Stimulated activated CD4-positive, alpha-beta T cell treated with anti-CD3 and anti-CD28 coated beads, Interleukin-2, amount 100 ng/mL, for 4 hours (primary cell): ENCODE results near the gene TCIRG1.

Source experiments
- DNase-seq: peaks from one replicate; pipeline ENCODE4 v3.0.0-alpha.2; 2020; ENCODE audit warnings: low read depth

The TCIRG1 gene

GRCh38 chr11:68017980-68018729, 20.7 kb upstream of the TCIRG1 start:
- no peak for DNase-seq

GRCh38 chr11:68018730-68019190, 20.1 kb upstream of the TCIRG1 start:
- DNase-seq: no peak

GRCh38 chr11:68019486-68019885, 19.3 kb upstream of the TCIRG1 start:
- DNase-seq: no peak

GRCh38 chr11:68020575-68020974, 18.2 kb upstream of the TCIRG1 start:
- DNase-seq: no peak

- no peak for DNase-seq
Measured at GRCh38 chr11:68021167-68021787, 17.5 kb upstream of the TCIRG1 start.

- no peak for DNase-seq
Measured at GRCh38 chr11:68022531-68022930, 16.3 kb upstream of the TCIRG1 start.

- no peak for DNase-seq
Measured at GRCh38 chr11:68024508-68024907, 14.3 kb upstream of the TCIRG1 start.

GRCh38 chr11:68025047-68025446, 13.8 kb upstream of the TCIRG1 start:
- DNase-seq: no peak

GRCh38 chr11:68026391-68027105, 12.3 kb upstream of the TCIRG1 start:
- no peak for DNase-seq

- DNase-seq: no peak
Measured at GRCh38 chr11:68027667-68028066, 11.2 kb upstream of the TCIRG1 start.

- no peak for DNase-seq
Measured at GRCh38 chr11:68028802-68029545, 9.9 kb upstream of the TCIRG1 start.

- peak; percentile 97 for DNase-seq
Measured at GRCh38 chr11:68030318-68031143, 8.3 kb upstream of the TCIRG1 start, which contains the start of gene NDUFS8. Gene NDUFS8, plus strand, starts transcription at chr11:68030681. Its CDS starts 1,471 bp downstream, at chr11:68032152.

- DNase-seq: no peak
Measured at GRCh38 chr11:68031144-68031464, 7.7 kb upstream of the TCIRG1 start.

- no peak for DNase-seq
Measured at GRCh38 chr11:68032003-68032402, 6.8 kb upstream of the TCIRG1 start.

- no peak for DNase-seq
Measured at GRCh38 chr11:68032997-68033707, 5.7 kb upstream of the TCIRG1 start.

- DNase-seq: no peak
Measured at GRCh38 chr11:68033708-68034045, 5.1 kb upstream of the TCIRG1 start.

GRCh38 chr11:68035266-68035876, 3.5 kb upstream of the TCIRG1 start:
- no peak for DNase-seq

GRCh38 chr11:68036141-68036716, 2.6 kb upstream of the TCIRG1 start:
- DNase-seq: no peak

GRCh38 chr11:68036717-68037239, 2.0 kb upstream of the TCIRG1 start:
- no peak for DNase-seq
